OCI-LY1 (cell line): ENCODE measurements around the gene RAF1.
"Not testable (repeated sequence)": the region's sequence is repeated elsewhere in the genome, so short reads cannot be mapped to it uniquely, and the experiment has no call there.

Experiments
- H2AFZ ChIP-seq: fragments of 200-600 bp; sonication (generic), shearing (Covaris generic); 2 replicates; pipeline ENCODE4 v1.6.0; 2014; ENCODE audit warnings: antibody characterized with exemption, mild to moderate bottlenecking, low read length
- H3F3A ChIP-seq: fragments of 200-600 bp; sonication (generic), shearing (Covaris generic); 2 replicates; pipeline ENCODE4 v1.6.0; 2014; ENCODE audit warnings: mild to moderate bottlenecking, antibody characterized with exemption, low read length, moderate library complexity; ENCODE audit not compliant: insufficient read depth
- H3K27ac ChIP-seq: fragments of 200-600 bp; sonication (generic); 2 replicates; pipeline ENCODE4 v1.5.1; 2014; ENCODE audit warnings: low read length, mixed run types, mild to moderate bottlenecking, low read depth; ENCODE audit not compliant: poor library complexity, severe bottlenecking
- H3K27me3 ChIP-seq: fragments of 200-600 bp; sonication (generic); 2 replicates; pipeline ENCODE4 v1.6.0; 2014; ENCODE audit warnings: antibody characterized with exemption, mild to moderate bottlenecking, low read length, moderate library complexity; ENCODE audit not compliant: insufficient read depth
- H3K36me3 ChIP-seq: fragments of 200-600 bp; sonication (generic); 2 replicates; pipeline ENCODE4 v1.6.1; 2014; ENCODE audit warnings: mild to moderate bottlenecking, antibody characterized with exemption, low read length, moderate library complexity, mixed read lengths; ENCODE audit not compliant: insufficient read depth
- H3K4me1 ChIP-seq: fragments of 200-600 bp; sonication (generic); 2 replicates; pipeline ENCODE4 v1.5.1; 2014; ENCODE audit warnings: mild to moderate bottlenecking, low read length, moderate library complexity; ENCODE audit not compliant: insufficient read depth, severe bottlenecking
- H3K4me2 ChIP-seq: fragments of 200-600 bp; sonication (generic), shearing (Covaris generic); 2 replicates; pipeline ENCODE4 v1.6.1; 2014; ENCODE audit warnings: low read length
- H3K4me3 ChIP-seq: fragments of 200-600 bp; sonication (generic); 2 replicates; pipeline ENCODE4 v1.5.1; 2014; ENCODE audit warnings: low read length, low read depth, mild to moderate bottlenecking, mixed read lengths; ENCODE audit not compliant: poor library complexity, severe bottlenecking
- H3K79me2 ChIP-seq: fragments of 200-600 bp; shearing (Covaris generic); 2 replicates; pipeline ENCODE4 v1.6.1; 2016; ENCODE audit warnings: mixed run types, low read length, mixed read lengths; ENCODE audit not compliant: insufficient read depth
- H3K9ac ChIP-seq: fragments of 200-600 bp; sonication (generic), shearing (Covaris generic); 2 replicates; pipeline ENCODE4 v1.6.1; 2014; ENCODE audit warnings: mild to moderate bottlenecking, low read length, mixed read lengths
- H3K9me2 ChIP-seq: fragments of 200-600 bp; sonication (generic), shearing (Covaris generic); 2 replicates; pipeline ENCODE4 v1.6.1; 2014; ENCODE audit warnings: low read depth, mild to moderate bottlenecking, low read length, mixed read lengths
- H3K9me3 ChIP-seq: fragments of 200-600 bp; shearing (Covaris generic); 2 replicates; pipeline ENCODE4 v1.6.1; 2014; ENCODE audit warnings: low read length, mixed read lengths
- H4K20me1 ChIP-seq: fragments of 200-600 bp; sonication (generic), shearing (Covaris generic); 2 replicates; pipeline ENCODE4 v1.6.0; 2016; ENCODE audit warnings: mild to moderate bottlenecking, low read length; ENCODE audit not compliant: insufficient read depth
- CTCF ChIP-seq: fragments of 200-600 bp; sonication (generic), shearing (Covaris generic); IDR thresholded peaks from 2 replicates; pipeline ENCODE4 v1.5.1; 2017; ENCODE audit warnings: mild to moderate bottlenecking, antibody characterized with exemption, low read length, moderate library complexity, mixed read lengths
- EZH2 ChIP-seq: fragments of 200-600 bp; sonication (generic), shearing (Covaris generic); IDR thresholded peaks from 2 replicates; pipeline ENCODE4 v1.8.0; 2017; ENCODE audit warnings: borderline replicate concordance, mixed run types, mild to moderate bottlenecking, antibody characterized with exemption, low read length, moderate library complexity, mixed read lengths

The RAF1 gene

GRCh38 chr3:12633108-12633507 is 30.8 kb downstream of the RAF1 start:
- Histone ChIP-seq H3K4me3 (no peak overlapping the region), H3K9ac (no peak overlapping the region), H3K27ac (no peak overlapping the region), H2AFZ (no peak overlapping the region), H3K79me2 (peaks cover 88% of the 10 kb centered on the region), H3K27me3 (no peaks in the 10 kb centered on the region), H3K4me2 (no peak overlapping the region), H3F3A (no peaks in the 10 kb centered on the region), H3K36me3 (0 out of 2 replicates have a peak, but pooled peaks cover 4% of the 10 kb centered on the region), H3K4me1 (peaks cover 21% of the 10 kb centered on the region), H4K20me1 (no peaks in the 10 kb centered on the region), H3K9me3 (no peaks in the 10 kb centered on the region), H3K9me2 (no peaks in the 10 kb centered on the region)
- TF ChIP-seq EZH2 = no peak
- TF ChIP-seq CTCF = no peak

- no peak overlapping the region for H3K4me3 ChIP-seq
- H2AFZ ChIP-seq = no peak overlapping the region
- no peaks in the 10 kb centered on the region for H3K9me3 ChIP-seq
- TF ChIP-seq CTCF = no peak
- TF ChIP-seq EZH2 = no peak
- H3K9me2 ChIP-seq = no peaks in the 10 kb centered on the region
- H3K9ac ChIP-seq = no peak overlapping the region
- H3K4me1 ChIP-seq = peaks cover 21% of the 10 kb centered on the region
- peaks cover 88% of the 10 kb centered on the region for H3K79me2 ChIP-seq
- H3K27ac ChIP-seq = no peak overlapping the region
- H3F3A ChIP-seq = no peaks in the 10 kb centered on the region
- H3K27me3 ChIP-seq = no peaks in the 10 kb centered on the region
- H3K36me3 ChIP-seq = 0 out of 2 replicates have a peak, but pooled peaks cover 4% of the 10 kb centered on the region
- no peak overlapping the region for H3K4me2 ChIP-seq
- H4K20me1 ChIP-seq = no peaks in the 10 kb centered on the region
These were observed 31.4 kb downstream of the RAF1 start for GRCh38 chr3:12632523-12632922.

GRCh38 chr3:12630843-12631242 is 33.1 kb downstream of the RAF1 start:
- H3K4me2 ChIP-seq, H3K9ac ChIP-seq, H3K9me3 ChIP-seq, H3K9me2 ChIP-seq, H4K20me1 ChIP-seq, H3F3A ChIP-seq, H3K36me3 ChIP-seq, H3K4me3 ChIP-seq, H2AFZ ChIP-seq, H3K27me3 ChIP-seq: not testable (repeated sequence)
- H3K4me1 ChIP-seq = peaks cover 28% of the 10 kb centered on the region
- H3K79me2 ChIP-seq = peaks cover 91% of the 10 kb centered on the region
- peak overlapping the region; percentile 36 for H3K27ac ChIP-seq

- no peaks in the 10 kb centered on the region for H4K20me1 ChIP-seq
These were observed 33.6 kb downstream of the RAF1 start for GRCh38 chr3:12630292-12630691.

More at GRCh38 chr3:12630292-12630691, 33.6 kb downstream of the RAF1 start:
- no peak overlapping the region for H3K9ac ChIP-seq
- 0 out of 2 replicates have a peak, but pooled peaks cover 4% of the 10 kb centered on the region for H3K36me3 ChIP-seq
- no peak overlapping the region for H3K4me3 ChIP-seq
- no peak for TF ChIP-seq CTCF
- no peak for TF ChIP-seq EZH2
- H3K79me2 ChIP-seq = peaks cover 96% of the 10 kb centered on the region
- H3K9me3 ChIP-seq = no peaks in the 10 kb centered on the region
- peaks cover 33% of the 10 kb centered on the region for H3K4me1 ChIP-seq
- no peak overlapping the region for H3K4me2 ChIP-seq
- H2AFZ ChIP-seq = no peak overlapping the region
- peak overlapping the region; percentile 36 for H3K27ac ChIP-seq
- H3K27me3 ChIP-seq = no peaks in the 10 kb centered on the region
- no peaks in the 10 kb centered on the region for H3K9me2 ChIP-seq
- no peaks in the 10 kb centered on the region for H3F3A ChIP-seq
